Astrocyte of the spinal cord (primary cell): Measurements from ENCODE around the gene ZNF532.

ENCODE experiments used
- DNase-seq: peaks from one replicate; pipeline ENCODE4 v3.0.0; 2011; ENCODE audit warnings: low read depth, low spot score
- H3K4me3 ChIP-seq: 2 replicates; pipeline ENCODE4 v1.5.1; 2011; ENCODE audit warnings: low read depth, mild to moderate bottlenecking, low read length, moderate library complexity
- CTCF ChIP-seq: IDR thresholded peaks from 2 replicates; pipeline ENCODE4 v1.5.1; 2012; ENCODE audit warnings: low read depth, mild to moderate bottlenecking, low read length, inconsistent platforms
- in situ Hi-C: cut with HindIII; loops from 2 replicates; pipeline ENCODE4 v1.10.0; 2017; ENCODE audit warnings: low sequenced_read_pairs

Gene ZNF532

GRCh38 chr18:58881477-58881876 lies 16.8 kb downstream of the ZNF532 start:
- no peak overlapping the region for H3K4me3 ChIP-seq
- DNase-seq, result no peak
- no peak for TF ChIP-seq CTCF
- in situ Hi-C loops, result no loop called here

- in situ Hi-C loops, result no loop called here
- TF ChIP-seq CTCF, result no peak
- no peak for DNase-seq
- H3K4me3 ChIP-seq, result no peak overlapping the region
These were observed 17.4 kb downstream of the ZNF532 start for GRCh38 chr18:58882044-58882443.

GRCh38 chr18:58882686-58883085 lies 18.0 kb downstream of the ZNF532 start:
- no peak for TF ChIP-seq CTCF
- no peak overlapping the region for H3K4me3 ChIP-seq
- DNase-seq, result no peak
- in situ Hi-C loops, result no loop called here

GRCh38 chr18:58884680-58885079 lies 20.0 kb downstream of the ZNF532 start:
- DNase-seq, result no peak
- in situ Hi-C loops, result no loop called here
- H3K4me3 ChIP-seq, result no peak overlapping the region
- TF ChIP-seq CTCF, result no peak

GRCh38 chr18:58886431-58886830 lies 21.8 kb downstream of the ZNF532 start:
- no peak overlapping the region for H3K4me3 ChIP-seq

GRCh38 chr18:58886864-58887612 lies 22.4 kb downstream of the ZNF532 start:
- TF ChIP-seq CTCF, result no peak
- in situ Hi-C loops, result no loop called here
- H3K4me3 ChIP-seq, result no peak overlapping the region
- no peak for DNase-seq

More at GRCh38 chr18:58886431-58886830, 21.8 kb downstream of the ZNF532 start:
- DNase-seq, result no peak
- TF ChIP-seq CTCF, result no peak
- in situ Hi-C loops, result no loop called here
